NB4 (cell line): ENCODE data around the gene SELENOK.

Experiments
- CTCF ChIP-seq: IDR thresholded peaks from one replicate; pipeline ENCODE4 v1.5.1; 2012; ENCODE audit warnings: low read depth, low read length
- MAX ChIP-seq: IDR thresholded peaks from 2 replicates; pipeline ENCODE4 v1.6.1; 2011; ENCODE audit warnings: low read depth, low read length
- MYC ChIP-seq: IDR thresholded peaks from 2 replicates; pipeline ENCODE4 v1.6.1; 2011; ENCODE audit warnings: low read depth, low read length
- POLR2A ChIP-seq: IDR thresholded peaks from 2 replicates; pipeline ENCODE4 v1.6.1; 2011; ENCODE audit warnings: mild to moderate bottlenecking; ENCODE audit not compliant: insufficient read length; ENCODE audit errors: extremely low read depth

GRCh38 chr3:53939813-53940212, 48.2 kb upstream of the SELENOK start:
- TF ChIP-seq POLR2A, result no peak
- no peak for TF ChIP-seq MAX
- TF ChIP-seq CTCF, result peak; percentile 8
- no peak for TF ChIP-seq MYC
